Endothelial cell of umbilical vein (primary cell): Measurements from ENCODE around the gene C1orf226. TPM values are rescaled to one million over a fixed set of nuclear protein-coding genes. Genes with fewer than 3 reads are reported as not detected.

ENCODE experiments used
- BruUV-seq: library from RNA; stranded (reverse); fragments of 400-500 nt; replicated peaks from 2 replicates; lab custom pipeline; 2021; lab: Mats Ljungman, UMichigan
- CTCF ChIA-PET: fragments of 300-600, 350-600 bp; sonication (Branson Sonifier 250); formaldehyde crosslinking; loops from one replicate; lab custom pipeline; 2021; ENCODE audit warnings: antibody characterized with exemption, inconsistent platforms; lab: Charles Lee
- POLR2A ChIA-PET: fragments of 300-600, 350-600 bp; sonication (Branson Sonifier 250); formaldehyde crosslinking; loops from one replicate; lab custom pipeline; 2021; ENCODE audit warnings: antibody characterized with exemption, inconsistent platforms; lab: Charles Lee
- DNase-seq: peaks from one replicate; pipeline ENCODE4 v3.0.0-alpha.2; 2011; ENCODE audit warnings: low read depth, low spot score
- FAIRE-seq: peaks from 2 replicates; lab custom pipeline; 2011; peaks lifted over from hg19 to GRCh38; lab: Jason Lieb, UNC
- H2AFZ ChIP-seq: 2 replicates; pipeline ENCODE4 v1.6.0; 2012; ENCODE audit warnings: low read depth, low read length, control low read depth, inconsistent platforms
- H3K27ac ChIP-seq: 2 replicates; pipeline ENCODE4 v1.5.1; 2011; ENCODE audit warnings: low read depth, mild to moderate bottlenecking, control low read depth, low read length, moderate library complexity; ENCODE audit not compliant: insufficient read depth
- H3K27me3 ChIP-seq, 2 experiments: 2 replicates each; pipeline versions ENCODE4 v1.6.0 to v1.6.1; 2011; ENCODE audit warnings: low read length in 2 of 2, mixed read lengths in 1 of 2; ENCODE audit not compliant: control insufficient read depth in 2 of 2, insufficient read depth in 2 of 2
- H3K36me3 ChIP-seq, 2 experiments: 2 replicates in 1 of 2; 3 replicates in 1 of 2; pipeline ENCODE4 v1.5.1; 2011; ENCODE audit warnings: low read length in 2 of 2, mild to moderate bottlenecking in 1 of 2, moderate library complexity in 1 of 2; ENCODE audit not compliant: control insufficient read depth in 2 of 2, insufficient read depth in 2 of 2; ENCODE audit errors: extremely low read depth in 1 of 2
- H3K4me1 ChIP-seq: 3 replicates; pipeline ENCODE4 v1.5.1; 2011; ENCODE audit warnings: mild to moderate bottlenecking, low read length; ENCODE audit not compliant: control insufficient read depth, insufficient read depth; ENCODE audit errors: extremely low read depth
- H3K4me2 ChIP-seq: 2 replicates; pipeline ENCODE4 v1.6.1; 2011; ENCODE audit warnings: low read length, control low read depth, mixed read lengths; ENCODE audit not compliant: insufficient read depth
- H3K4me3 ChIP-seq, 3 experiments: fragments of 200-600 bp in 1 of 3; sonication (generic), shearing (Covaris generic) in 1 of 3; replicated peaks in 1 of 3; 2 replicates each; pipeline ENCODE4 v1.5.1; 2011 to 2016; ENCODE audit warnings: control low read depth in 3 of 3, low read length in 3 of 3, mild to moderate bottlenecking in 2 of 3, inconsistent platforms in 1 of 3, low read depth in 1 of 3, moderate library complexity in 1 of 3; ENCODE audit not compliant: insufficient read depth in 1 of 3
- H3K79me2 ChIP-seq: 2 replicates; pipeline ENCODE4 v1.6.0; 2012; ENCODE audit warnings: low read length, inconsistent platforms; ENCODE audit not compliant: control insufficient read depth, insufficient read depth
- H3K9ac ChIP-seq: replicated peaks from 2 replicates; pipeline ENCODE3; 2011; ENCODE audit warnings: low read length, control low read depth; ENCODE audit not compliant: insufficient read depth; ENCODE audit errors: extremely low read depth
- H3K9me1 ChIP-seq: replicated peaks from 3 replicates; pipeline ENCODE4 v1.6.0; 2011; ENCODE audit warnings: mild to moderate bottlenecking, low read length; ENCODE audit not compliant: control insufficient read depth, insufficient read depth; ENCODE audit errors: extremely low read depth
- H3K9me3 ChIP-seq: replicated peaks from 2 replicates; pipeline ENCODE4 v1.5.1; 2012; ENCODE audit warnings: low read length, inconsistent platforms; ENCODE audit not compliant: control insufficient read depth, insufficient read depth
- H4K20me1 ChIP-seq: replicated peaks from 2 replicates; pipeline ENCODE3; 2011; ENCODE audit warnings: mild to moderate bottlenecking, low read length; ENCODE audit not compliant: control insufficient read depth, insufficient read depth; ENCODE audit errors: extremely low read depth
- EZH2 ChIP-seq: IDR thresholded peaks from 2 replicates; pipeline ENCODE4 v1.6.1; 2012; ENCODE audit warnings: borderline replicate concordance, low read depth, mild to moderate bottlenecking, moderate library complexity, low read length, inconsistent platforms; ENCODE audit not compliant: severe bottlenecking
- FOS ChIP-seq: IDR thresholded peaks from 2 replicates; pipeline ENCODE4 v1.6.1; 2011; ENCODE audit warnings: mild to moderate bottlenecking, low read length, moderate library complexity, borderline replicate concordance; ENCODE audit not compliant: insufficient read depth
- GATA2 ChIP-seq: IDR thresholded peaks from 2 replicates; pipeline ENCODE4 v1.7.0; 2011; ENCODE audit warnings: low read depth, mild to moderate bottlenecking, moderate library complexity, mixed read lengths, low read length; ENCODE audit not compliant: insufficient read length, insufficient read depth
- JUN ChIP-seq: IDR thresholded peaks from 2 replicates; pipeline ENCODE4 v1.6.1; 2011; ENCODE audit warnings: borderline replicate concordance, low read depth; ENCODE audit not compliant: insufficient read length, insufficient read depth
- MYC ChIP-seq: IDR thresholded peaks from one replicate; pipeline ENCODE4 v1.6.1; 2011; ENCODE audit warnings: mild to moderate bottlenecking, low read depth, low read length
- POLR2A ChIP-seq: IDR thresholded peaks from 2 replicates; pipeline ENCODE4 v1.6.1; 2012; ENCODE audit warnings: low read depth, mild to moderate bottlenecking, control low read depth, low read length
- POLR2AphosphoS5 ChIP-seq: IDR thresholded peaks from 2 replicates; pipeline ENCODE4 v1.6.1; 2012; ENCODE audit warnings: low read depth, mild to moderate bottlenecking, control low read depth, low read length, moderate library complexity; ENCODE audit not compliant: insufficient read depth
- dilution Hi-C: fragments of 300-500 bp; cut with MboI; formaldehyde crosslinking; loops from one replicate; pipeline ENCODE4 v1.15.0; 2019; ENCODE audit warnings: low sequenced_read_pairs; ENCODE audit not compliant: extremely low pct_ligation_motif_present
- intact Hi-C: fragments of 100-400 bp; cut with micrococcal nuclease; formaldehyde crosslinking; loops from one replicate; pipeline ENCODE4 v1.10.0; 2022
- polyA plus RNA-seq, 4 experiments: library from polyadenylated mRNA; depleted of rRNA in 3 of 4; stranded (reverse) in 3 of 4; unstranded in 1 of 4; fragments of >200 nt; gene quantifications; 2 replicates each; pipeline versions ENCODE4 v1.2.1 to v1.2.3, GENCODE V29; 2011 to 2012; ENCODE audit warnings: missing spikeins in 1 of 4
- total RNA-seq: library from RNA; stranded (reverse); gene quantifications from 2 replicates; pipeline ENCODE4 v1.2.3, GENCODE V29; 2021
- TF ChIP-seq, protein P1 (sequence below): IDR thresholded peaks from 2 replicates; pipeline ENCODE4 v1.6.1; 2011; ENCODE audit not compliant: insufficient read depth, insufficient read length
- TF ChIP-seq, protein P2 (sequence below), 2 donors: IDR thresholded peaks; 1 replicate in 1 of 2; 2 replicates in 1 of 2; pipeline ENCODE4 v1.5.1; 2011; ENCODE audit warnings: low read length in 2 of 2, mild to moderate bottlenecking in 2 of 2, moderate library complexity in 2 of 2, control low read depth in 1 of 2, inconsistent platforms in 1 of 2, low read depth in 1 of 2; ENCODE audit not compliant: insufficient read depth in 1 of 2; ENCODE audit errors: extremely low read depth in 1 of 2

The C1orf226 gene
- total and polyA plus RNA-seq, 2 donors (not counting 3 experiments of a cell fraction or from before 2014, with no cell fraction given), result 2.5 to 4.2 TPM

DNA sequence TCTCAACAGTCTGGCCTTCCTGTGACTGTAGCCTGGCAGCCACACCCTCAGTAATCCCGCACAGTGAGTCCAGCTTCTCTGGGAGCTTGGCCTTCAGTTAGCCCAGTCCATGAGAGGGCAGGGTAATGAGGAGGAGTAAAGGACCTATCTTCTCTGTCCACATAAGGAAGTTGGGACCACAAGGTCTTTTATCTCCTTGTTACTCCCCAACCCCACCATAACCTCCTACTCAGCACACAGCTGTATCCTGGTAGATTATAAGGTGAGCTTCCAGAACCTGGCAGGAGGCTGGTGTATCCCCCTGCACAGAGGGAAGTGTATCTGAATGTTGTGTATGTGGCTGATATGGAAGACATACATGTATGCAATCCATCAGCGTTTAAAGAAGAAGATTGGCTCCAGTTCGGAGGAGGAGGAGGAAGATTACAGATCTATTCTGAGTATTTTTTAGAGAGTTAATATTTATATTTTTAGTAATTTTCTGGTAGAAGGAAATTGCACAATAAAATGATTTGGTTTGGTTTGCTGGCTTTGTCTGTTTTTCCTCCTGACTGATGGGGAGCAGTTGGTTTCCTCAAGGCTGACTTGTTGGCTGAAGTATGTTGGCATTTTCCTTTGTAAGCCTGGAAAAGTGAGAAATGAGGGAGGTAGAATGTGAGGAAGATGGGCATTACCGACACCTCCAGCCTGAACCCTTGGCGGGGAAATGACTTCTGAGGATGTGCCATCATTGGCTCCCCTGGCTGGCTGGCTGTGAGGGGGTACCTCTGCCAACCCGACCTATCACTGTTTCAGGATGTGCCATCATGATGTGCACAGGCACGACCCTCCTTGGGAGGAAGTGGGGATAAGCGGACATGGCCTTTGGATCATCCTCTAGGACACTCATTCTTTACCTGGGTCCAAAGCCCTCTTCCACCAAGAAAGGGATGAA is 5.0 kb downstream of the C1orf226 start:
- intact Hi-C loops (no loop called here), dilution Hi-C loops (no loop called here)
- Histone ChIP-seq H3K27ac (no peak overlapping the region), H3K79me2 (no peaks in the 10 kb centered on the region), H3K4me1 (no peaks in the 10 kb centered on the region), H3K27me3 (no peaks in the 10 kb centered on the region), H3K9me3 (no peaks in the 10 kb centered on the region), H2AFZ (no peak overlapping the region), H3K4me2 (no peak overlapping the region), H3K9me1 (no peaks in the 10 kb centered on the region), H3K9ac (no peak overlapping the region), H4K20me1 (no peaks in the 10 kb centered on the region), H3K4me3 (no peak overlapping the region), H3K36me3 (peaks cover 0 to 3% of the 10 kb centered on the region in 2 experiments)
- BruUV-seq, result no TSS peak
- FAIRE-seq (no peak), DNase-seq (no peak)
- TF ChIP-seq GATA2 (no peak), POLR2AphosphoS5 (no peak), POLR2A (no peak), JUN (no peak), FOS (no peak), EZH2 (no peak), MYC (no peak)
- TF ChIP-seq, protein P1, sequence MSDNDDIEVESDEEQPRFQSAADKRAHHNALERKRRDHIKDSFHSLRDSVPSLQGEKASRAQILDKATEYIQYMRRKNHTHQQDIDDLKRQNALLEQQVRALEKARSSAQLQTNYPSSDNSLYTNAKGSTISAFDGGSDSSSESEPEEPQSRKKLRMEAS, result no peak
- TF ChIP-seq, protein P2, sequence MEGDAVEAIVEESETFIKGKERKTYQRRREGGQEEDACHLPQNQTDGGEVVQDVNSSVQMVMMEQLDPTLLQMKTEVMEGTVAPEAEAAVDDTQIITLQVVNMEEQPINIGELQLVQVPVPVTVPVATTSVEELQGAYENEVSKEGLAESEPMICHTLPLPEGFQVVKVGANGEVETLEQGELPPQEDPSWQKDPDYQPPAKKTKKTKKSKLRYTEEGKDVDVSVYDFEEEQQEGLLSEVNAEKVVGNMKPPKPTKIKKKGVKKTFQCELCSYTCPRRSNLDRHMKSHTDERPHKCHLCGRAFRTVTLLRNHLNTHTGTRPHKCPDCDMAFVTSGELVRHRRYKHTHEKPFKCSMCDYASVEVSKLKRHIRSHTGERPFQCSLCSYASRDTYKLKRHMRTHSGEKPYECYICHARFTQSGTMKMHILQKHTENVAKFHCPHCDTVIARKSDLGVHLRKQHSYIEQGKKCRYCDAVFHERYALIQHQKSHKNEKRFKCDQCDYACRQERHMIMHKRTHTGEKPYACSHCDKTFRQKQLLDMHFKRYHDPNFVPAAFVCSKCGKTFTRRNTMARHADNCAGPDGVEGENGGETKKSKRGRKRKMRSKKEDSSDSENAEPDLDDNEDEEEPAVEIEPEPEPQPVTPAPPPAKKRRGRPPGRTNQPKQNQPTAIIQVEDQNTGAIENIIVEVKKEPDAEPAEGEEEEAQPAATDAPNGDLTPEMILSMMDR (IDR thresholded peaks at IDR 0.05; ENCODE audit: extremely low read depth in 1 of 2, insufficient read depth in 1 of 2, low read depth in 1 of 2, low read length in 2 of 2), result no peak
- ChIA-PET POLR2A (no interaction called here), CTCF (interaction anchor here (1.0 to 1.2 kb wide), 2 partner anchors 29 to 330 kb away, joined by 6 read pairs; no protein-coding TSS in a partner anchor)
